Measurements from ENCODE around the gene RELA. TPM values are rescaled to one million over a fixed set of nuclear protein-coding genes. Genes with fewer than 3 reads are reported as not detected.

The RELA gene
- total RNA-seq, 1 experiment from 2014 or later, result 38.0 TPM

- in situ Hi-C loops (cut with HindIII; ENCODE audit: low sequenced_read_pairs), result no loop called here
- DNase-seq (ENCODE audit: low spot score), result no peak
These were observed 26.3 kb downstream of the RELA start for GRCh38 chr11:65636108-65637031.

DNA sequence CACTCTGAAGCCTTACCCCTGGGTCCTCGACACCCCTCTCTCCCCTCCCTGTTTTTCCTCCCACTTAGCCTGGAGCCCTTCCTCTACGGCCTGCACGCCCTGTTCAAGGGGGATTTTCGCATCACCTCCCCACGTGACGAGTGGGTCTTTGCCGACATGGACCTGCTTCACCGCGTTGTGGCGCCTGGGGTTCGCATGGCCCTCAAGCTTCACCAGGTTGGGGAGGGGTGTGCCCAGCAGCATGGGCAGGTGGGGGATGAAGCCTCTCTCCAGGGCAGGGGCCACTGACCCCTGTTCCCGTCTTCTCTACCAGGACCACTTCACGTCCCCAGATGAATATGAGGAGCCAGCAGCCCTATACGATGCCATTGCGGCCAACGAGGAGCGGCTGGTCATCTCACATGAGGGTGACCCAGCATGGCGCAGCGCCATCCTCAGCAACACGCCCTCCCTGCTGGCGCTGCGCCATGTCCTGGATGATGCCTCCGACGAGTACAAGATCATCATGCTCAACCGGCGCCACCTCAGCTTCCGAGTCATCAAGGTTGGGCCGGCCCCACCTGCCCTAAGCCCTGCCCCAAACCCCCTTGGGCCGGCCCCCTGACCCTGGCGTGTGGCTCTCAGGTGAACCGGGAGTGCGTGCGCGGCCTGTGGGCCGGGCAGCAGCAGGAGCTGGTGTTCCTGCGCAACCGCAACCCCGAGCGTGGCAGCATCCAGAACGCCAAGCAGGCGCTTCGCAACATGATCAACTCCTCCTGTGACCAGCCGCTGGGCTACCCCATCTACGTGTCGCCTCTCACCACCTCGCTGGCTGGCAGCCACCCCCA is 27.6 kb downstream of the RELA start:
- in situ Hi-C loops (cut with HindIII; ENCODE audit: low sequenced_read_pairs), result no loop called here
- DNase-seq (ENCODE audit: low spot score), result no peak

- in situ Hi-C loops (cut with HindIII; ENCODE audit: low sequenced_read_pairs), result no loop called here
- DNase-seq (ENCODE audit: low spot score), result no peak
These were observed 28.3 kb downstream of the RELA start for GRCh38 chr11:65634440-65634839.

- in situ Hi-C loops (cut with HindIII; ENCODE audit: low sequenced_read_pairs), result no loop called here
These were observed 28.6 kb downstream of the RELA start for GRCh38 chr11:65634109-65634436.

GRCh38 chr11:65633390-65634108 is 29.2 kb downstream of the RELA start:
- DNase-seq (ENCODE audit: low spot score), result no peak
- in situ Hi-C loops (cut with HindIII; ENCODE audit: low sequenced_read_pairs), result no loop called here

More at GRCh38 chr11:65634109-65634436, 28.6 kb downstream of the RELA start:
- DNase-seq (ENCODE audit: low spot score), result no peak

DNA sequence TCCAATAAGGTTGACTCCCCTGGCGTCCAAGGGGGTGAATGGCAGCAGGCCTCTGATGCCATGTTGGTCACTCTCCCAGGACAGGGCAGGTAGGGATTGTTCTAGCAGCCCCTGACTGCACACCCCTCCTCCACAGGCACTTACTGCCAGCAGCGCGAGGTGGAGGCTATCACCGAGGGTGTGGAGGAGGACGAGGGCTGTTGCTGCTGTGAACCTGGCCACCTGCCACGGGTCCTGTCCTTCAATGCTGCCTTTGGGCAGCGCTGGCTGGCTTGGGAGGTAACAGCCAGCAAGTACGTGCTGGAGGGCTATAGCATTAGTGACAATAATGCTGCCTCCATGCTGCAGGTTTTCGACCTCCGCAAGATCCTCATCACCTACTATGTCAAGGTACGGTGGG is 32.5 kb downstream of the RELA start:
- in situ Hi-C loops (cut with HindIII; ENCODE audit: low sequenced_read_pairs), result no loop called here
- DNase-seq (ENCODE audit: low spot score), result no peak

DNA sequence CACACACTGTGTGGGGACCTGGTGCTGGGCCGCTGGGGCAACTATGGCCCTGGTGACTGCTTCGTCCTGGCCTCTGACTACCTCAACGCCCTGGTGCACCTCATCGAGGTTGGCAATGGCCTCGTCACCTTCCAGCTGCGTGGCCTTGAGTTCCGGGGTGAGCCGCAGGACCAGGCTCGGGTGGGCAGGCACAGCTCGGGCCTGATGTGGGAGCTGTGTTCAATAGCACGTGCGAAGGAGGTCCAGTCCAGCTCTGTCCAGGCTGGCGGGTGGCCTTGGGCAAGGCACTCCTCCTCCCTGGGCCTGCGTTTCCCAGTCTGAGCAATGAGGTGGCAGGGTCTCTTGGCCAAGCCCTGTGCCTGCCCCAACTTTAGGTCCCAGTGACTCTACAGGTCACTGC is 33.1 kb downstream of the RELA start:
- no peak for DNase-seq (ENCODE audit: low spot score)
- in situ Hi-C loops (cut with HindIII; ENCODE audit: low sequenced_read_pairs), result no loop called here

GRCh38 chr11:65627202-65627601 is 35.5 kb downstream of the RELA start:
- in situ Hi-C loops (cut with HindIII; ENCODE audit: low sequenced_read_pairs), result no loop called here
- DNase-seq (ENCODE audit: low spot score), result no peak

GRCh38 chr11:65625628-65626342 is 36.9 kb downstream of the RELA start:
- DNase-seq (ENCODE audit: low spot score), result peak; percentile 89
- in situ Hi-C loops (cut with HindIII; ENCODE audit: low sequenced_read_pairs), result no loop called here

DNA sequence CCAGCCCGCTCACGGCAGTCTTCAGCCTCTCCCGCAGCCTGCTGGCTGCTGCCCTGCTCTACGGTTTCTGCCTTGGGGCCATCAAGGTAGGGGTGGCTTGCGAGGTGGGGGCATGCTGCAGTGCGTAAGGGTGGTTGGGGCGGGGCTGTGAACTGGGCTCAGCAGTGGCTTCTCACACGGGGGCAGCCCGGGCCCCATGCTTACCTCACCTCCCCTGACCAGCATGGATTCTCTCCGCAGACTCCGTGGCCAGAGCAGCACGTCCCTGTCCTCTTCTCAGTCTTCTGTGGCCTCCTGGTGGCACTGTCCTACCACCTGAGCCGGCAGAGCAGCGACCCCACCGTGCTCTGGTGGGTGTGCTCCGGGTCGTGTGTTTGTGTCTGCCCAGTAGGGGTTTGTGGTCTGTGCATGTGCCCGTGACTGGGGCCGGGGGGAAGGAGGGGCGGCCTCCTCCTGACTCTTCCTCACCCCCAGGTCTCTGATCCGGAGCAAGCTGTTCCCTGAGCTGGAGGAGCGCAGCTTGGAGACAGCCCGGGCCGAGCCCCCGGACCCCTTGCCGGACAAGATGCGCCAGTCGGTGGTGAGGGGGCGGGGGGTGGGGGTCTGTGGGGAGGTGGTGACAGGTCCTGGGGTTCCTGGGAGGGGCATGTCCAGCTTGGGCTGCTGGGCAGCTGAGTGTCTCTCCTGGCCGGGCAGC is 37.6 kb downstream of the RELA start:
- DNase-seq (ENCODE audit: low spot score), result peak; percentile 62

DNA sequence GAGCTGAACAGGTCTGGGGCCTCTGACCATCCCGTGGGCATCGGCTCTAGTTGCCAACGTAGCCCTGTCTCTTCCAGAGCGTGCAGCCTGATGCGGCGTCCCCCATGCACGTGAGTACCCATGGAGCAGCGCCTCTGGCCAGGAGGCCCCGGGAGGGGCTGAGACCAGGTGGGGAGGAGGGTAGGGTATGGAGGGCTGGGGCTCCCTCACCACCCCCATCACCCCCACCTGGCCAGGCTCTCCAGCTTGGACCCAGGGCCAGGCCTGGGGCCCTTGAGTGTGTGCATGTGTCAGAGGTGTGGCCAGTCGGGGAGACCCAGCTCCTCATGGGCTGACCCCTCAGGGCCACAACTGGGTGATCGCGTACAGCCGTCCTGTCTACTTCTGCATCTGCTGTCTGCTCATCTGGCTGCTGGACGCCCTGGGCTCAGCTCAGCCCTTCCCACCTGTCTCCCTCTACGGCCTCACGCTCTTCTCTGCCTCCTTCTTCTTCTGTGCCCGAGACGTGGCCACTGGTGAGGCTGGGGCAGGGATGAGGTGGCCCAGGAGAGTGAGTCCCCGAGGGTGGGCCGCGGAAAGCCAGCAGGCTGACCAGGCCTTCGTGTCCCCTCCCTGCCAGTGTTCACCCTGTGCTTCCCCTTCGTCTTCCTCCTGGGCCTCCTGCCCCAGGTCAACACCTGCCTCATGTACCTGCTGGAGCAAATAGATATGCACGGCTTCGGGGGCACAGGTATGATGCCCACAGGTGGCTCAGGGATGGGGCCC is 38.7 kb downstream of the RELA start:
- in situ Hi-C loops (cut with HindIII; ENCODE audit: low sequenced_read_pairs), result no loop called here
- DNase-seq (ENCODE audit: low spot score), result no peak

More for the DNA sequence above, 37.6 kb downstream of the RELA start:
- in situ Hi-C loops (cut with HindIII; ENCODE audit: low sequenced_read_pairs), result no loop called here

GRCh38 chr11:65623177-65623576 is 39.5 kb downstream of the RELA start:
- in situ Hi-C loops (cut with HindIII; ENCODE audit: low sequenced_read_pairs), result no loop called here

DNA sequence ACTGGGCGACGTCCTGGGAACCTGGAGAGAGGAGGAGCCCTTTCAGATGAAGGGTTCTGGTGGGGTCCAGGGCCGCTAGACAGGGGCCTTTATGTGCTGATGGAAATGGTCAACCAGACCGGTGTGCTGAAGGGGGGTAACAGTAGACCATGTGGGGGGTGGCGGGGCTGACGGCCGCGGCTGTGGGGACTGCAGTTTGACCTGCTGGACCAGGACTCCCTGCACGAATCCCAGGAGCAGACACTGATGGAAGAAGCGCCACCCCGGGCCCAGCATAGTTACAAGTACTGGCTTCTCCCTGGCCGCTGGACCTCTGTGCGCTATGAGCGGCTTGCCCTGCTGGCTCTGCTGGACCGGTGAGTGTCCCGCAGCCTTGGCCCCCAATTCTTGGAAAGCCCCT is 40.7 kb downstream of the RELA start:
- no peak for DNase-seq (ENCODE audit: low spot score)
- in situ Hi-C loops (cut with HindIII; ENCODE audit: low sequenced_read_pairs), result no loop called here

More at GRCh38 chr11:65623177-65623576, 39.5 kb downstream of the RELA start:
- no peak for DNase-seq (ENCODE audit: low spot score)

- no peak for DNase-seq (ENCODE audit: low spot score)
- in situ Hi-C loops (cut with HindIII; ENCODE audit: low sequenced_read_pairs), result no loop called here
These were observed 41.3 kb downstream of the RELA start for GRCh38 chr11:65621460-65621859.

- in situ Hi-C loops (cut with HindIII; ENCODE audit: low sequenced_read_pairs), result no loop called here
These were observed 42.0 kb downstream of the RELA start for GRCh38 chr11:65620666-65621065.

GRCh38 chr11:65619281-65619928 is 43.3 kb downstream of the RELA start:
- no peak for DNase-seq (ENCODE audit: low spot score)
- in situ Hi-C loops (cut with HindIII; ENCODE audit: low sequenced_read_pairs), result no loop called here

More at GRCh38 chr11:65620666-65621065, 42.0 kb downstream of the RELA start:
- no peak for DNase-seq (ENCODE audit: low spot score)

GRCh38 chr11:65618763-65619162 is 44.0 kb downstream of the RELA start:
- DNase-seq (ENCODE audit: low spot score), result no peak
- in situ Hi-C loops (cut with HindIII; ENCODE audit: low sequenced_read_pairs), result no loop called here
